A549 (cell line): ENCODE measurements around the gene GAS5.

Experiments used
- CEBPB ChIP-seq, 2 experiments: fragments of >200 bp in 1 of 2; sonication (Bioruptor Twin) in 1 of 2; formaldehyde crosslinking in 1 of 2; IDR thresholded peaks; 2 replicates each; pipeline ENCODE4 v1.6.1; 2012 to 2016
- GATA3 ChIP-seq: IDR thresholded peaks from 2 replicates; pipeline ENCODE4 v1.6.1; 2012; ENCODE audit warnings: borderline replicate concordance
- JUNB ChIP-seq: fragments of >200 bp; sonication (Bioruptor Twin); formaldehyde crosslinking; IDR thresholded peaks from 2 replicates; pipeline ENCODE4 v1.6.1; 2016
- MYC ChIP-seq: IDR thresholded peaks from 2 replicates; pipeline ENCODE4 v1.6.1; 2012; ENCODE audit warnings: mild to moderate bottlenecking, inconsistent platforms, low read length, improper control_type of control experiment, borderline replicate concordance
- POLR2A ChIP-seq: IDR thresholded peaks from 2 replicates; pipeline ENCODE4 v1.6.1; 2012; ENCODE audit warnings: mild to moderate bottlenecking, low read length
- RNF2 ChIP-seq: fragments of 200-600 bp; sonication (generic); IDR thresholded peaks from 2 replicates; pipeline ENCODE4 v1.6.1; 2016; ENCODE audit warnings: low read depth, mild to moderate bottlenecking, antibody characterized with exemption, moderate library complexity, borderline replicate concordance
- TF ChIP-seq, protein P1 (sequence below): fragments of >200 bp; sonication (Bioruptor Twin); formaldehyde crosslinking; IDR thresholded peaks from 3 replicates; pipeline ENCODE4 v1.5.1; 2016
- TF ChIP-seq, protein P2 (sequence below): fragments of 200-600 bp; sonication (generic); IDR thresholded peaks from 2 replicates; pipeline ENCODE4 v1.6.1; 2016; ENCODE audit warnings: antibody characterized with exemption, mild to moderate bottlenecking, moderate library complexity
- TF ChIP-seq, protein P3 (sequence below): IDR thresholded peaks from 2 replicates; pipeline ENCODE4 v1.6.1; 2012
- TF ChIP-seq, protein P4 (sequence below): IDR thresholded peaks from 2 replicates; pipeline ENCODE4 v1.6.1; 2012
- TF ChIP-seq, protein P5 (sequence below): fragments of 450-650 bp; IDR thresholded peaks from 2 replicates; pipeline ENCODE4 v1.6.1; 2014; ENCODE audit warnings: antibody characterized with exemption

DNA sequence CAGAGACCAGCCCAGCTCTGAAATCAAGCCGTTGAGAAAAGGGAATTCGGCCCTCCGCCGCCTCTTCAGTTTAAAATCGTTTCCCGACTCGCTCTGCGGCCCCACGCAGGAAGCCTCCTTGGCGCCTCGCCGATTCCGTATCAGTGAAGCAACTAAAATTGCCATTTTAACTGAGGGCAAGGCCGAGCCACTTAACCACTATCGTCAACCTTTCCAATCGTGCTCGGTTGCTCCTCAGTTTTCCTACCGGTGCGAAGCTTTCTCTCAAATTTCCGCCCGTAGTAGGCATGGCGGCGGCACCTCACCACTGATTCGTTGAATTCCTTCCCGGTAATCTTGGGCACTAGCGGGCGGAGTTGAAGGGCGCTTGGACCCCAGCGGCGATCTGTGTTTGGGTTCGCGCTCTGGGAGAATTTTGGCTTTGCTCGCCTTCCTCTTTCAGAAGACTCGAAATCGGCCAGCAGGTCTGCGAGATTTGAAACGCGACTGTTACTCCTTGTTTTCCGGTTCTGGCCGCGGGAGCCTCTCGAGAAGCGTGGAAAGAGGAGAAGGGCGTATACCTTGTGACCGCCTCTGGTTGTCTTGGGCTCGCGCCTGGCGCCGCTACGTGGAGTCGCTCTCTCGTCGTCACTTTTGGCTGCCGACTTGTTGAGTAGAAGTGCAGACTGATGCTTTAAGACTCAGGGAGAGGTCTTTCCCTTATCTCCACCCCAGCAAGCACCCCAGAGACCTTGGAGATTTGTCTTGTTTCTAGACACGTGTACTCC is 43.3 kb downstream of the GAS5 start, which contains the start of the genes CENPL and DARS2:
- TF ChIP-seq, protein P1, sequence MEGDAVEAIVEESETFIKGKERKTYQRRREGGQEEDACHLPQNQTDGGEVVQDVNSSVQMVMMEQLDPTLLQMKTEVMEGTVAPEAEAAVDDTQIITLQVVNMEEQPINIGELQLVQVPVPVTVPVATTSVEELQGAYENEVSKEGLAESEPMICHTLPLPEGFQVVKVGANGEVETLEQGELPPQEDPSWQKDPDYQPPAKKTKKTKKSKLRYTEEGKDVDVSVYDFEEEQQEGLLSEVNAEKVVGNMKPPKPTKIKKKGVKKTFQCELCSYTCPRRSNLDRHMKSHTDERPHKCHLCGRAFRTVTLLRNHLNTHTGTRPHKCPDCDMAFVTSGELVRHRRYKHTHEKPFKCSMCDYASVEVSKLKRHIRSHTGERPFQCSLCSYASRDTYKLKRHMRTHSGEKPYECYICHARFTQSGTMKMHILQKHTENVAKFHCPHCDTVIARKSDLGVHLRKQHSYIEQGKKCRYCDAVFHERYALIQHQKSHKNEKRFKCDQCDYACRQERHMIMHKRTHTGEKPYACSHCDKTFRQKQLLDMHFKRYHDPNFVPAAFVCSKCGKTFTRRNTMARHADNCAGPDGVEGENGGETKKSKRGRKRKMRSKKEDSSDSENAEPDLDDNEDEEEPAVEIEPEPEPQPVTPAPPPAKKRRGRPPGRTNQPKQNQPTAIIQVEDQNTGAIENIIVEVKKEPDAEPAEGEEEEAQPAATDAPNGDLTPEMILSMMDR: no peak
- TF ChIP-seq JUNB (no peak), CEBPB (IDR thresholded peaks at IDR 0.05) (peak in 1 of 2 experiments; percentile 54; a peak in 1 of 4 replicates), GATA3 (peak; percentile 34; the same call in 1 of the 2 replicates), POLR2A (peak; percentile 51), MYC (no peak; the same call in 1 of the 2 replicates), RNF2 (no peak)
- TF ChIP-seq, protein P2, sequence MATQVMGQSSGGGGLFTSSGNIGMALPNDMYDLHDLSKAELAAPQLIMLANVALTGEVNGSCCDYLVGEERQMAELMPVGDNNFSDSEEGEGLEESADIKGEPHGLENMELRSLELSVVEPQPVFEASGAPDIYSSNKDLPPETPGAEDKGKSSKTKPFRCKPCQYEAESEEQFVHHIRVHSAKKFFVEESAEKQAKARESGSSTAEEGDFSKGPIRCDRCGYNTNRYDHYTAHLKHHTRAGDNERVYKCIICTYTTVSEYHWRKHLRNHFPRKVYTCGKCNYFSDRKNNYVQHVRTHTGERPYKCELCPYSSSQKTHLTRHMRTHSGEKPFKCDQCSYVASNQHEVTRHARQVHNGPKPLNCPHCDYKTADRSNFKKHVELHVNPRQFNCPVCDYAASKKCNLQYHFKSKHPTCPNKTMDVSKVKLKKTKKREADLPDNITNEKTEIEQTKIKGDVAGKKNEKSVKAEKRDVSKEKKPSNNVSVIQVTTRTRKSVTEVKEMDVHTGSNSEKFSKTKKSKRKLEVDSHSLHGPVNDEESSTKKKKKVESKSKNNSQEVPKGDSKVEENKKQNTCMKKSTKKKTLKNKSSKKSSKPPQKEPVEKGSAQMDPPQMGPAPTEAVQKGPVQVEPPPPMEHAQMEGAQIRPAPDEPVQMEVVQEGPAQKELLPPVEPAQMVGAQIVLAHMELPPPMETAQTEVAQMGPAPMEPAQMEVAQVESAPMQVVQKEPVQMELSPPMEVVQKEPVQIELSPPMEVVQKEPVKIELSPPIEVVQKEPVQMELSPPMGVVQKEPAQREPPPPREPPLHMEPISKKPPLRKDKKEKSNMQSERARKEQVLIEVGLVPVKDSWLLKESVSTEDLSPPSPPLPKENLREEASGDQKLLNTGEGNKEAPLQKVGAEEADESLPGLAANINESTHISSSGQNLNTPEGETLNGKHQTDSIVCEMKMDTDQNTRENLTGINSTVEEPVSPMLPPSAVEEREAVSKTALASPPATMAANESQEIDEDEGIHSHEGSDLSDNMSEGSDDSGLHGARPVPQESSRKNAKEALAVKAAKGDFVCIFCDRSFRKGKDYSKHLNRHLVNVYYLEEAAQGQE: 0 out of 2 replicates have a peak, but pooled peaks have one; percentile 50
- TF ChIP-seq, protein P3, sequence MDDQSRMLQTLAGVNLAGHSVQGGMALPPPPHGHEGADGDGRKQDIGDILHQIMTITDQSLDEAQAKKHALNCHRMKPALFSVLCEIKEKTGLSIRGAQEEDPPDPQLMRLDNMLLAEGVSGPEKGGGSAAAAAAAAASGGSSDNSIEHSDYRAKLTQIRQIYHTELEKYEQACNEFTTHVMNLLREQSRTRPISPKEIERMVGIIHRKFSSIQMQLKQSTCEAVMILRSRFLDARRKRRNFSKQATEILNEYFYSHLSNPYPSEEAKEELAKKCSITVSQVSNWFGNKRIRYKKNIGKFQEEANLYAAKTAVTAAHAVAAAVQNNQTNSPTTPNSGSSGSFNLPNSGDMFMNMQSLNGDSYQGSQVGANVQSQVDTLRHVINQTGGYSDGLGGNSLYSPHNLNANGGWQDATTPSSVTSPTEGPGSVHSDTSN: no peak
- TF ChIP-seq, protein P4, sequence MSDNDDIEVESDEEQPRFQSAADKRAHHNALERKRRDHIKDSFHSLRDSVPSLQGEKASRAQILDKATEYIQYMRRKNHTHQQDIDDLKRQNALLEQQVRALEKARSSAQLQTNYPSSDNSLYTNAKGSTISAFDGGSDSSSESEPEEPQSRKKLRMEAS: peak; percentile 75
- TF ChIP-seq, protein P5, sequence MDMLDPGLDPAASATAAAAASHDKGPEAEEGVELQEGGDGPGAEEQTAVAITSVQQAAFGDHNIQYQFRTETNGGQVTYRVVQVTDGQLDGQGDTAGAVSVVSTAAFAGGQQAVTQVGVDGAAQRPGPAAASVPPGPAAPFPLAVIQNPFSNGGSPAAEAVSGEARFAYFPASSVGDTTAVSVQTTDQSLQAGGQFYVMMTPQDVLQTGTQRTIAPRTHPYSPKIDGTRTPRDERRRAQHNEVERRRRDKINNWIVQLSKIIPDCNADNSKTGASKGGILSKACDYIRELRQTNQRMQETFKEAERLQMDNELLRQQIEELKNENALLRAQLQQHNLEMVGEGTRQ: peak; percentile 22; the same call in 1 of the 2 replicates
